ENCODE results near the gene ALOX15B. TPM values are rescaled to one million over a fixed set of nuclear protein-coding genes. Genes with fewer than 3 reads are reported as not detected.

The ALOX15B gene
- total and polyA plus RNA-seq, 9 donors: 0.23 to 14.9 (median 0.78) TPM; not detected in 1

GRCh38 chr17:7992924-7993323, 45.9 kb upstream of the ALOX15B start:
- DNase-seq: no peak
- 60 to 65% (median 65%) methylated on average over 3 of the region's 3 CpGs for WGBS, 3 donors
- no peaks in the 10 kb centered on the region for H3K4me1 ChIP-seq (ENCODE audit: insufficient read depth)
- TF ChIP-seq CTCF (IDR thresholded peaks at IDR 0.05) (no peak), POLR2A (IDR thresholded peaks at IDR 0.05) (no peak), EP300 (IDR thresholded peaks at IDR 0.05) (no peak)
- no peaks in the 10 kb centered on the region for H3K36me3 ChIP-seq
- H3K27ac ChIP-seq: no peak overlapping the region
- no peaks in the 10 kb centered on the region for H3K27me3 ChIP-seq
- no peak overlapping the region for H3K4me3 ChIP-seq
- intact Hi-C loops (cut with DNase I): loop anchor here in 3 of 4 donors (5.0 kb wide), 2 partner anchors 64 to 171 kb away; no protein-coding TSS in a partner anchor
- no peaks in the 10 kb centered on the region for H3K9me3 ChIP-seq

GRCh38 chr17:7993972-7994589, 44.8 kb upstream of the ALOX15B start:
- 92 to 93% (median 93%) methylated on average over 27 of the region's 27 CpGs for WGBS, 3 donors
- no peak for TF ChIP-seq EP300 (IDR thresholded peaks at IDR 0.05)
- no peak for TF ChIP-seq POLR2A (IDR thresholded peaks at IDR 0.05)
- TF ChIP-seq CTCF (IDR thresholded peaks at IDR 0.05): no peak
- H3K36me3 ChIP-seq: no peaks in the 10 kb centered on the region
- H3K27ac ChIP-seq: no peak overlapping the region
- no peak overlapping the region for H3K4me3 ChIP-seq
- no peak for DNase-seq
- H3K9me3 ChIP-seq: no peaks in the 10 kb centered on the region
- H3K4me1 ChIP-seq (ENCODE audit: insufficient read depth): no peaks in the 10 kb centered on the region
- H3K27me3 ChIP-seq: no peaks in the 10 kb centered on the region
- intact Hi-C loops (cut with DNase I): loop anchor here in 3 of 4 donors (5.0 kb wide), 2 partner anchors 63 to 172 kb away; no protein-coding TSS in a partner anchor

- Histone ChIP-seq H3K36me3 (no peaks in the 10 kb centered on the region), H3K27me3 (no peaks in the 10 kb centered on the region), H3K4me1 (ENCODE audit: insufficient read depth) (no peaks in the 10 kb centered on the region), H3K9me3 (no peaks in the 10 kb centered on the region), H3K27ac (no peak overlapping the region), H3K4me3 (no peak overlapping the region)
- DNase-seq: no peak
- intact Hi-C loops (cut with DNase I): no loop called here
- WGBS, 3 donors: 89 to 99% (median 96%) methylated on average over 2 of the region's 2 CpGs
- TF ChIP-seq POLR2A (IDR thresholded peaks at IDR 0.05): no peak
- no peak for TF ChIP-seq CTCF (IDR thresholded peaks at IDR 0.05)
- TF ChIP-seq EP300 (IDR thresholded peaks at IDR 0.05): no peak
Measured at GRCh38 chr17:7995724-7996123, 43.1 kb upstream of the ALOX15B start.

GRCh38 chr17:7997186-7997585, 41.7 kb upstream of the ALOX15B start:
- 7 to 15% (median 15%) methylated on average over 5 of the region's 5 CpGs for WGBS, 3 donors
- no peaks in the 10 kb centered on the region for H3K9me3 ChIP-seq
- TF ChIP-seq CTCF (IDR thresholded peaks at IDR 0.05) (no peak), EP300 (IDR thresholded peaks at IDR 0.05) (no peak), POLR2A (IDR thresholded peaks at IDR 0.05) (no peak)
- H3K27me3 ChIP-seq: no peaks in the 10 kb centered on the region
- H3K27ac ChIP-seq: no peak overlapping the region
- no peak overlapping the region for H3K4me3 ChIP-seq
- no peak for DNase-seq
- H3K36me3 ChIP-seq: no peaks in the 10 kb centered on the region
- intact Hi-C loops (cut with DNase I): no loop called here
- H3K4me1 ChIP-seq (ENCODE audit: insufficient read depth): no peaks in the 10 kb centered on the region
